Mesenteric fat pad (tissue), 1 donor: Measurements from ENCODE around the gene PARS2. TPM values are rescaled to one million over a fixed set of nuclear protein-coding genes. Genes with fewer than 3 reads are reported as not detected.
A peak's percentile ranks its signal among the peaks of the same experiment; 100 is the strongest.

Source experiments
- DNase-seq: peaks from one replicate; pipeline ENCODE4 v3.0.0-alpha.2; 2020; ENCODE audit warnings: low spot score
- total RNA-seq: library from RNA; stranded (reverse); fragmentation: NEBNext Ultra II Directional; extraction: Animal tissue kit (Norgen Biotek cat#: 25700); gene quantifications from one replicate; pipeline ENCODE4 v1.2.1, GENCODE V29; 2021
- donor health status: DM: yes; HTN: yes; CAD: no.

Gene PARS2
- total RNA-seq, 1 donor from 2014 or later = 1.9 TPM

DNA sequence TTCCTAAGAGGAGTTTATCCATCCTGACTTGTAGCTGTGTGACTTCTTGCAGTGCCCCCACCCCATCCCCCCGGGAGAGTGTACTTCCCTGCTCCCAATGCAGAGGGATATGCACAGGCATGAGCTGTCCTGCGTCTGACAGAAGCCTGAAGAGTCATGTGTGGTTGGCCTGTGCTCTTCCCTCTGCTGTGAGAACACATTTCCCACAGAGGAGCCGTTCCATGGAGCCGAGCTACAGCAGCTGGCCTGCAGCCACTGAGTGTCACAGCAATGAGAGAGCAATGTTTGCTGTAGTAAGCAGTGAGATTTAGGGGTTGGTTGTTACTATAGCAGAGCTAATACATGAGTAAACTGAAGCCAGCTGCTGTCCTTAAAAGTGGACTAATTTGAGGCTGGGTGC, 22.0 kb downstream of the PARS2 start:
- DNase-seq = no peak

DNA sequence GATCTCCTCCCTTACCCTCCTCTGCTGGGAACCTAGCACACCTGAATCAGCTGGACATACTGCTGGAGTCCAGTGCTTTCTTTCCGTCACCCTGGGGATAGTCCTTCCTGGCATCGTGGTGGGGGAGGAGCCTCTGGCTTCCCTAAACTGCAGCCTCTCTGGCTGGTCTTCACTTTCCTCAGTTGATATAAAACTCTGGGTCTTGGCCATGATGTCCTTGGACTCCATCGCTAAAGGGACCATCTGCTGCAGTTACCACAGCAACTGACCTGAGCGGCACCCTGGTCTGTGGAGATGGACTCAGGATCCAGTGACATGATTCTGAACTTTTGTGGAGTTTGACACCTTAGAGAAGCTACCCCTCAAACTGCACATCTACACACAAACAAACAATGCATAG, 22.8 kb downstream of the PARS2 start:
- no peak for DNase-seq

DNA sequence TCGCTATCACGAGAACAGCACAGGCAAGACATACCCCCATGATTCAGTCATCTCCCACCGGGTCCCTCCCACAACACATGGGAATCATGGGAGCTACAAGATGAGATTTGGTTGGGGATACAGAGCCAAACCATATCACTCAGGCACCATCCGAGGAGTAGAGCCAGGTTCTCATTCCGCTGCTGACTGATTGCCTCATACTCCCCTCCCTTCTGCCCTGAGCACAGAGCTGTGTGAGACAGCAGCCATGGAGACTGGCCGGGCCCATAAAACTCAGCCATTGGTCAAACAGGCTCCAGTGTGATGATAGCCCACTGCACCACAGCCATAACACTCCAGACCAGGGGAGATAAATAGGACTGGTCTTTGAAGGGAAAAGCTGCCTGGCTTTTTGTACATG, 26.1 kb downstream of the PARS2 start:
- no peak for DNase-seq

DNA sequence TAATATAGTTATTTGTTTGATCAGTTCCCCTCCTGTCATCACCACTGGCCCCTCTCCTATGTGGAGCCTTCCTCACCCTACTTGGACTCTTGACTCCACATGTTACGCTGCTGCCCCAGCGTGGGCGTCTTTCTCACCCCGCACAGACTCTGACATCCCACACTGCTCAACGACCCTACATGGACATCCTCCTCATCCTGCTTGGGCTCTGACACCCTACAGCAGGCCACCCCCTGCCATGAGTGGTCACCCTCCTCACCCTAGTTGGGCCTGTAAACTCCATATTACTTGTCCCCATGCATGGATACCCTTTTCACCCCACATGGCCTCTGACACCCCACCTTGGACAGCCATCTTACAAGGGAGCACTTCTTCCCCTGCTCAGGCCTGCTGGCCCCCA, 27.6 kb downstream of the PARS2 start:
- peak; percentile 65 for DNase-seq

GRCh38 chr1:54728027-54728426, 36.3 kb downstream of the PARS2 start:
- no peak for DNase-seq

GRCh38 chr1:54724771-54725170, 39.6 kb downstream of the PARS2 start:
- DNase-seq = no peak

GRCh38 chr1:54723985-54724384, 40.3 kb downstream of the PARS2 start:
- DNase-seq = no peak

DNA sequence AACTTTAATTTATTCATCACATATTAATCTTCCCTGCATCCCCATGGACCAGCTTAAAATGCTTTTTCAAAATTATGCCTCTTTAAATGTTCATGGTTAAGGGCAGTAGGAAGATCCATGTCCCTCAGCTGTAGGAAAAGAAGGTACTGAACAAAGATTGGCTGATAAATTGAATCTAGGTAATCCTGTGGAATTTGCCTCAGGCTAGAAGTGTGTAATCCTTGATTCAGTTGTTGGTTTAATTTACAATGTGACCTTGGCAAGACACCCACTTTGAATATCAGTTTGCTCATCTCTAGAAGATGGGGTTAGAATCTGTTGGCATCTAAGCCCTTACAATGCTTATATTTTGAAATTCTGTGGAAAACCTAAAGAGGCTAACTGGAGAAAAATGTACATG, 42.6 kb downstream of the PARS2 start:
- DNase-seq = no peak

- DNase-seq = no peak
Observed at GRCh38 chr1:54716299-54717047, 47.9 kb downstream of the PARS2 start.

- peak; percentile 96 for DNase-seq
Observed at GRCh38 chr1:54715493-54716298, 48.6 kb downstream of the PARS2 start, which contains the start of gene TTC4. Gene TTC4 (plus strand): TSS chr1:54715861. CDS start chr1:54715909, 48 bp downstream.

- DNase-seq = peak; percentile 64
Observed at GRCh38 chr1:54714881-54715492, 49.3 kb downstream of the PARS2 start.

GRCh38 chr1:54711536-54711935, 52.8 kb downstream of the PARS2 start:
- no peak for DNase-seq

GRCh38 chr1:54710841-54711240, 53.5 kb downstream of the PARS2 start:
- DNase-seq = no peak

DNA sequence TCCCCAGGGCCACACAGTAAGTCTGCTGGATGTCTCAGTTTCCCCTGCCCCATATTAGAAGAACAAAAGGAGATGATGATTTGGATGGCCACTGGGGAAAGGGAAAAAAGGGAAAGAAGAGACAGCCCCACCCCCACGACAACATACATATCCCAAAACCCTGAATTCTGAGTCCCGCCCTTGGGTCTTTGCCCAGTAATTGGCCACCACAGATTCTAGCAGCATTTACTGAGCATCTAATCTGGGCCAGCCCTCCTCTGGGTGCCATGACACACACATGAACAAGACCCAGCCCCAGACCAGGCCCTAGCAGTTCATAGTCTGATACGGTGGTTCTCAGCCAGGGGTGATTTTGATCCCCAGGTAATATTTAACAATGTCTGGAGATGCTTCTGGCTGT, 53.9 kb downstream of the PARS2 start:
- no peak for DNase-seq

- no peak for DNase-seq
Observed at GRCh38 chr1:54709547-54710292, 54.6 kb downstream of the PARS2 start.

DNA sequence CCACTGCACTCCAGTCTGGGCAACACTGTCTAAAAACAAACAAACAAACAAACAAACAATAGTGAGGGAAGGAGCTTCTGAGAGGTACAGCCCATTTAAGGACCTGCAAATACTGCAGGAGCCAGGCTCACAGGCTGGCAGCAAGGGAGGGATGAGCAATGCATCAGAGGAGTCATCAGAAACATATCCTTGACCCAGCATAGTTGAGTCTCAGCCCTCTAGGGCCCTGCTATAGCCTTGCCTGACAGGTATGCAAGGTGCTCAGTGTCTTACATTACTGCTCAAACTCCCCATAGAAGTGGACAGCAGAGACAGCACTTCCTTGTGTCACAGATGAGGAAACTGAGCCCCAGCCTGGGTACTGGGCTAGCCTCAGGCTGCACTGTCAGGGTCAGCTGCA, 55.9 kb downstream of the PARS2 start:
- DNase-seq = no peak

Other genes starting within 250 kb of the PARS2 start
- gene ACOT11, start 216.3 kb downstream of the PARS2 start, total RNA-seq = 3.6 TPM
- gene FAM151A, start 141.0 kb downstream of the PARS2 start, total RNA-seq = 0.84 TPM
- 2.4 TPM for gene MROH7, start 122.7 kb downstream of the PARS2 start, total RNA-seq
- 18.1 TPM for gene TTC4, start 48.7 kb downstream of the PARS2 start, total RNA-seq
- gene TTC22, start 36.8 kb upstream of the PARS2 start, total RNA-seq = not detected
- gene DHCR24, start 122.7 kb upstream of the PARS2 start, total RNA-seq = 115 TPM
- not detected for gene TMEM61, start 216.1 kb upstream of the PARS2 start, total RNA-seq
- gene BSND, start 234.4 kb upstream of the PARS2 start, total RNA-seq = not detected